CD4-positive, alpha-beta T cell treated with Interleukin-1 beta for 1 hour (primary cell): ENCODE results near the gene ADGRD1.
"Not testable (repeated sequence)": the region's sequence is repeated elsewhere in the genome, so short reads cannot be mapped to it uniquely, and the experiment has no call there.

Experiments
- DNase-seq, 2 donors: peaks; one replicate each; pipeline ENCODE4 v3.0.0-alpha.2; 2020 to 2022

The ADGRD1 gene

DNA sequence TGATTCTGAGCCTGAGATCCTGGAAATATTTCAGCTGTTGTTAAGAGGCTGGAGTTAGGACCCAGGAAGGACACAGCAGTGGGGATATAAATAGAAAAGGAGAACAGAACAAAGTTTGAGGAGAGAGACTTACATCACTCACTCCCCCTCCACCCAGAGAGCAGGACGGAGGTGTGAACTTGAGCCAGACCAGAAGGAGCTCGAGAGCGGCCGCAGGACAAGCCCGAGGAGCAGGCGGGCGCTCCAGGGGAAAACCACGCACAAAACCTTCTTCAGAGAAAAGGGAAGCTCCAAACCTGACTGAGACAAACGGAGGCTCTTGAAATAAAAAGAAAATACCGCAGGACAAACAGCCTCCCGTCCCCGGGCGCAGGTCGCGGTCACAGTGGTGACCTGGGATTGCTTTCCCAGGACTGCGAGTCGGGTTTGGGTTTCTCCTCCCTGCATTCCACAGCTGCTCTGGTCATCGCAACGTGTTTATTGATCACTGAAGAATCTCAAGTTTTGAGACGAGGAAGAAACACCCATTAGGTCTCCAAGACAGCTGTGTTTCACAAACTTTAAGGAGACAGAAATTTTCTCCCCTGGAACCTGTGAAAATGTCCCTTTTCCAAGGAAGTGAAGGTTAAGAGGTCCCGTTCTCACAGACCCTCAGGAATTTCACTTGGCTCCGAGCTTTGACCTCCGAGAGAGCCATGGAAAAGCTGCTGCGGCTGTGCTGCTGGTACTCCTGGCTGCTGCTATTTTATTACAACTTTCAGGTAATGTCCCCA lies at the start of gene ADGRD1:
ADGRD1 (plus strand) TSS at position 137 of the 773 bp plus-strand sequence; CDS start at position 696, 559 bp downstream.
- peak in 1 of 2 donors; percentile 34 for DNase-seq

DNA sequence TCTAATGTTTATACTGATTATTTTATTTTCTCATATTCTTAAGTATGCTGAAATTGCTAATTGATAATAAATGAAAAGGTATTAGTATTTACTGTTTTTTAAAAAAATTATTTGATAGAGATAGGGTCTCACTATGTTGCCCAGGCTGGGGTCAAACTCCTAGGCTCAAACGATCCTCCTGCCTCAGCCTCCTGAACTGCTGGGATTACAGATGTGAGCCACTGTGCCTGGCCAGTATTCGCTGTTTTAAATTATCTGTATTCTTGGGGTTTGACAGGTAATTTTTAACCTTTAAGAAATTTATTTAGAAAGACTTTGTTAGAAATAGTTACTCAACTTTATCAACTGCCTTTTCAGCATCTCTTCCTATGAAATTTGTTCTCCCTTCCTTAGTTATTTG lies 49.6 kb upstream of the ADGRD1 start:
- no peak for DNase-seq

DNA sequence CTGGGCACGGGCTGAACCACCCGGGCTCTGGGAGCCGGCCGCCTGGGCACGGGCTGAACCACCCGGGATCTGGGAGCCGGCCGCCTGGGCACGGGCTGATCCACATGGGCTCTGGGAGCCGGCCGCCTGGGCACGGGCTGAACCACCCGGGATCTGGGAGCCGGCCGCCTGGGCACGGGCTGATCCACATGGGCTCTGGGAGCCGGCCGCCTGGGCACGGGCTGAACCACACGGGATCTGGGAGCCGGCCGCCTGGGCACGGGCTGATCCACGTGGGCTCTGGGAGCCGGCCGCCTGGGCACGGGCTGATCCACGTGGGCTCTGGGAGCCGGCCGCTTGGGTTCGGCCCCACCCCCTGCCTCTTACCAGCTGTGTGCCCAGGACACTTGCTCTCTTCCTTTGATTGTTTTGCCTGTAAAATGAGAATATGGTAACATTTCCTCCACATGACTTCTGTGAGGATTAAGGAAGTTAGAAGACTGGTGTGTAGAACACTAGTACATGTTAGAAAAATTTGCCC lies 48.7 kb upstream of the ADGRD1 start:
- not testable (repeated sequence) for DNase-seq

DNA sequence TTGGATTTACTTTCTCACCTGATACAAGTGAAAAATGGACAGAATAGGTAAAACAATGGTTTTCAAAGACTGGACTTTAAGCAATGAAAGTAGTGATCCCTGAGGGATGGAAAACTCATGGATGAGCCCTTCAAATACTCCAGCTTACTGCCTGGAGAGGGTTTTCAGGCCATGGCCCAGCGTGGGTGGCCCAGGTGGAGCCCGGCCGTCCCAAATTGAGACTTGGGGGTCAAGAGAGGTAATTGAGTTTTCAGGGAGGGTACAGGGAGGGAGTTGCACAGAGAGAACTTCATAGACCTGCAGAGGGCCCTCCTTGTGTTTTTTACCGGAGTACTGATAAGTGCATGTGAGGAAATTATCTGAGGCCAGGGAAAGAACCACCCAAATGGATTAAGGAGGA lies 44.6 kb upstream of the ADGRD1 start:
- no peak for DNase-seq

DNA sequence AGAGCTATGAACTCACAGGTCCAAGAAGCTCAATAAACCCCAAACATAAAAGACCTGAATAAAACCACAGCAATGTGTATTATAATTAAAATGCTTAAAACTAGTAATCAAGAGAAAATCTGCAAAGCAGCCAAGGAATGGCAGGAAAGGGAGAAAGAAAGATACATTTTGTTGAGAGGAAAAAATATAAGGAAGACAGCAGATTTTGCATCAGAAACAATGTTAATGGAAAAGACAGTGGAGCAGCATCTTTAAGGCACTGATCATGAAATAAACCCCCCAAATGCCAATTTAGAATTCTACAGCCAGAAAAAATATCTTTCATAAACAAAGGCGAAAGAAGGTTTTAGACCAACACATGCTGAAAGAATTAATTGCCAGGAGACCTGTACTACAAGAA lies 42.5 kb upstream of the ADGRD1 start:
- DNase-seq = no peak

DNA sequence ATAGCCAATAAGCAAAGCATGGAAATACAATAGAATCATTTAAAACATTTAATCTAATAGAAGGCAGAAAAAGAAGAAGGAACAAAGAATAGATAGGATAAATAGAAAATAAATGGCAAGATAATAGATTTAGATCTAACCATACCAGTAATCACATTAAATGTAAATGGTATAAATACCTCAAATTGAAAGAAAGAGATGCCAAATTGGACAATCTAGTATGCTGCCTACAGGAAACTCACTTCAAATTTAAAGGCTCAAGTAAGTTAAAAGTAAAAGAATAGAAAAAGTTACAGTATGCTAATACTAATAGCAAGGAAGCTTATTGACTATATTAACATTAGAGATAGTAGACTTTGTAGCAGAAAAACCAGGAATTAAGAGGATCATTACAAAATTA lies 41.8 kb upstream of the ADGRD1 start:
- DNase-seq = no peak

DNA sequence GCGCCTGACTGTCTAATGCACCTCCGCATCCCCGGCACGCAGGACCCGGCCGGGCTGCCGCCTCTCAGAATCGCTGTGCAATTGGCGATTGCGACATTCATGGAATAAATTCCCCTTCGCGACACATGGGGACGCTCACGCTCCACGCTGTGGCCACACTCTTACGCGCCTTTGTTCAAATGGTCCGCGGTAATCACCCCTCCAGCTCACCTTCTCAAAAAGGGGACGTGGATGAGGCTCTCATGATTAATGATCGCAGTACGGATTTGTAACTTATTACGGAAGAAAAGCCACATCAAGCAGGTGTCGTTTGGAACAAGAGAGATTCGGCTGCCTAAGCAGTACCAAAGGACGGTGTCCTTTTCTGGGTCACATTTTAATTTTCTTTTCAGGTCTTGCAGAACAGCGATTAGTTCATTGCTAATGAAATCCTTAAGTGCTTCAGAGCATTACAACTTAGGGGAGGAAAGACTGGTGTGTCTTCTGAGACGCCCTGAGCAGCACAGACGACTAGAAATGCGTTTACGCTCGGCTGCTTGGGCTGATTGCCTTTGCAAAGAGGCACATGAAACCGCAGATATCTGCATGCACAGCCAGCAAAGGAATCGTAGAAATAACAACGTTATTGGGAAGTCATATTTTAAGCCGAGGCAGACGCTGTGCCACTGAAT lies 37.3 kb upstream of the ADGRD1 start:
- DNase-seq = peak; percentile 4 to 44

DNA sequence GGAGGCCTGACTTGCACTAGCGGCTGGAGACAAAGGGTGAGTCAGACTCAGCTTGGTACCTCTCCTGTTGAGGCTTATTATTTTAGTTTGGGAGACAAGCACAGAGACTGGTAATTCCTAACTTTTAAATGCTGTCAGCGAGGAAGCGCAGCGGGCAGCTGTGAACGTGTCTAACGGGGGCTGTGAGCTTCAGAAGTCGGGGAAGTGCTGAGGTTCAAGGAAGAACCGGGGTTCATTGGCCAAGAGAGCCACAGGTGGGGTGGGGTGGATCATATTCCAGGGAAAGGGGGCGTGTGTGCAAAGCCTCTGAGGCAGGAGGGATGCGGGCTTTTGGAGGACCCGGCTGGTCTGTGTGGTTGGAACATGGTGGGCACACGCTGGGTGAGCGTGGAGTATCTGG lies 36.1 kb upstream of the ADGRD1 start:
- no peak for DNase-seq

DNA sequence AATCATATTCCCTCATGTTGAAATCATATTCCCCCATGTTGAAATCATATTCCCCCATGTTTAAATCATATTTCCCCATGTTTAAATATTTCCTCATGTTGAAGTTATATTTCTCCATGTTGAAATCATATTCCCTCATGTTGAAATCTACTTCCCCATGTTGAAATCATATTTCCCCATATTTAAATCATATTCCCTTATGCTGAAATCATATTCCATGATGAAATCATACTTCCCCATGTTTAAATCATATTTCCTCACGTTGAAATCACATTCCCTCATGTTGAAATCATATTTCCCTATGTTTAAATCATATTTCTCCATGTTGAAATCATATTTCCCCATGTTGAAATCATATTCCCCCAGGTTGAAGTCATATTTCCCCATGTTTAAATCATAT lies 34.6 kb upstream of the ADGRD1 start:
- DNase-seq = no peak

DNA sequence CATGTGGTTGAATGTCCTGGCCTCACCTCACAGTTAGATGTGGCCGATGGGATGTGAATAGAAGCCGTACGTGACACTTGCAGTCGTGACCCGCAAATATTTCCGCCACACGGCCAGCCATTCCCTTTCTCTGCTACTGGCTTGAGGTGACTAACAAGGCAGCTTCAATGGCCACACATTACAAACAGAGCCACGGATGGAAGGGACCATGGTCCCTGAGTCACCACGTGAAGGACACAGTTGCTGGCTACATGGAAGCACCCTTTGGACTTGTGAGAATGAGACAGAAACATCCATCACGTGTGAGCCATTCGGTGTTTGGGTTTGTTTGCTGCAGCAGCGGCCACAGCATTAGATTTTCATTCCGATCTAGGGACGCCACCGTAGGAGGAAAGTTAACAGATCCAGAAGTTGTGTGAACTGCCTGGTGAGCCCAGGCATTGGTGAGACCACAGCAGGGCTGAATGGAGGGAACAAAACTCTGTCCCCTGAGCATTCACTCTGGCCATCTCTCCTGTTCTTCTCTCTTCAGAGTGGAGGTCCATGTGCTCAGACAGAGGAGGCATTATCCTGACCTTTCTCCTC lies 33.5 kb upstream of the ADGRD1 start:
- DNase-seq = no peak

DNA sequence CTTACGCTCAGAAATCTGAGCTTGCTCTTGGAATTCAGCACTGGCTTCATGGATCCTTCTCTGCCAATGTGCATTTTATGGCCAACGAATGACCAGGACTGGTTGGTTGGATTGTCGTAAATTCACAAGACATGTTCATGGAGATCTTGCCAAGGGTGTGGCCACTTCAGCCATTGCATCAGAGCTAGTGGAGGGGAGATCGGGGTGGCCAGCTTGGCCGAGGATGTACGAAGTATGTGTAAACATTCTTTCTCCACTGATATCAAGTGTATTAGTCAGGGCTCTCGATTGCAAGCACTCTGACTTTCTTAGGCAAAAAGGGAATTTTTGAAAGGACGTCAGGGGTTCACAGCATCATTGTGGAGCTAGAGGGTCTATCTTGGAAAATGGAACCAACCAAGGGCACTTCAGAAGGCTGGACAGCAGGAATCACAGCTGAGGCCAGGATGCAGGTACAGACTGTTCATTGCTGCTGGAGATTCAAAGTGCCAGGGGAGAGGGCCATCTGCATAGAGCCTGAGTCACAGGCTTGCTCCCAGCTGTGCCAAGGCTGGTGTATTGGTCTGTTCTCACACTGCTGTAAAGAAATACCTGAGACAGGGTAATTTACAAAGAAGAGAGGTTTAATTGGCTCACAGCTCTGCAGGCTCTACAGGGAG lies 32.9 kb upstream of the ADGRD1 start:
- no peak for DNase-seq

DNA sequence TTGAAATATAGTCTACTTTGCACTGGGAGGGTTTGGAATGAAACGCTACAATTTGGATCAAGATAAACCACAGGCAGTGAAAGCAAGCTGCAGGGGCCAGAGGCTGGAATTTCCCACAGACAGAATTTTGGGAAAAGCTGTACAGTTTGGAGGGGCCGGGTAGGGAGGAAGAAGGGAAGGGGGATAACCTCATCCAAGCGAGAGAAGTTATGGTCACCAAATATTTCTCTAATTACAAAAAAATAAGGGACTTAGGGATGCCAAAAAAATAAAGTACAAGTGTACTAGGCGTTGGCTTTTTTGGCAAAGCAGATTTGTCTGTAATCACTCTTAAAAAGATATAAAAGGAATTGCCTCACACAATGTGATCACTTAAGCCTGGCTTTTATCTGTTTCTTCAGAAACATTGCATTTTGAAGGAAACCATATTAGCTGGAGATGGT lies 31.2 kb upstream of the ADGRD1 start:
- DNase-seq = no peak

DNA sequence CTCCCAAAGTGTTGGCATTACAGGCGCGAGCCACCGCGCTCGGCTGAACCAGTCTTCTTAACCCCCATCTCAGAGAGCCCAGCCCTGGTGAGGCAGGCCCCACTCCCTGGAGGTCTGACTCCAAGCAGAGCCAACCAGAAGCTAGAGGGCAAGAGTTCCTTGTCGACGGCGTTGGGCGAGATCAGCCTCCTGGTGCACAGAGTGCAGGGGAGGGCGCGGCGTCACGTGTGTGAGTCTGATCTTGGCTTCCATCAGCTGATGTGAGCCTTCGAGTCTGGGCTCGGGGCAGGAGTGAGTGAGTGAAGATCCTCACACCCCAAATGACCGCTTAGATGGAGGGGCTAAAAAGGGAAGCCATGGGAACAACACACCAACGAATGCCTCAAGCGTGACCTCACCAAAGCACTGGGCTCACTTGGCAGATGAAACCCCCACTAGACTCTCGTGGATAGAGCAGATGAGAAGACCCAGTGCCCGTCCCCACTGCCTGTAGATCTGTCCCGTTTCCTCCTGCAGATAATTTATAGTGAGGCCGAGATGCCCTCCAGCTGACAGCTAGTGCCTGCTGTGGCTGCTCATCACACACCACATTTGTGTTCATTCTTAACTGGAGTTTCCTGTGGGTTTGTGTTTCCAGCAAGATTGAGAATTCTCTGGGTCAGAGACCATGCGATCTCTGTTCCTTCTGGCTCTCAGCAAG lies 28.6 kb upstream of the ADGRD1 start:
- DNase-seq = no peak

DNA sequence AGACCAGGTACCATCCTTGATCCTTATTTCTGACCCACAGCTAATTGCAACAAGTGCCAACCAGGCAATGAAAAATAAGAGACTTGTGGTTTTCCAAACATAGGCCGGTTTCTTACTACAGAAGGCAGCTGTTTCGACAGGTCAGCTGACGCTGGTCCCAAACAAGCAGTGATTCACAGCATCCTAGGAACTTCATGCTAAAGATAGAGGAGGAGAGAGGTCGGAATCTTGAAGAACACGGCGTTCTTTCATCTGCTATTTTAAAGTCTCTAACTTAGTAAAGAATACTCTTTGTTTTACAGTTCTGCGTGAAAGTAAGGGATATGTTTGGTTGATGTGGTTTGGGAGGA lies 28.1 kb upstream of the ADGRD1 start:
- no peak for DNase-seq

DNA sequence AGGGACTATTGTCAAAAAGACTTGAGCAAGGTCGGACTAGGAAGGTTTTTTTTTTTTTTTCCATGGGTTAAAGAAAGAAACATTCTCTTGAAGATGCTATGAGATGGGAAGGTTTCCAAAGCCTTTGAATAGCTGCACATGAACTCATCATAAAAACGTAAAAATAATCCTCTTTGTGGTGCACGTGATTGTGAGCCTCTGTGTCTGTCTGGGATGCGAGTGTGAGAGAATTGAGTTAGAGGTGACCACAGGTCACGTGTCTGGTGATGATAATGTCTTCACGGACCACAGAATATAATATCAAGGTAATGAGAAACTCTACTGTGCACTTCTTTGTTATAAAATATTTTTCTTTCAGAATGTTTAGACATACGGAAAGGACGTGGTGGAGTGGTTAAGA lies 24.3 kb upstream of the ADGRD1 start:
- DNase-seq = no peak

DNA sequence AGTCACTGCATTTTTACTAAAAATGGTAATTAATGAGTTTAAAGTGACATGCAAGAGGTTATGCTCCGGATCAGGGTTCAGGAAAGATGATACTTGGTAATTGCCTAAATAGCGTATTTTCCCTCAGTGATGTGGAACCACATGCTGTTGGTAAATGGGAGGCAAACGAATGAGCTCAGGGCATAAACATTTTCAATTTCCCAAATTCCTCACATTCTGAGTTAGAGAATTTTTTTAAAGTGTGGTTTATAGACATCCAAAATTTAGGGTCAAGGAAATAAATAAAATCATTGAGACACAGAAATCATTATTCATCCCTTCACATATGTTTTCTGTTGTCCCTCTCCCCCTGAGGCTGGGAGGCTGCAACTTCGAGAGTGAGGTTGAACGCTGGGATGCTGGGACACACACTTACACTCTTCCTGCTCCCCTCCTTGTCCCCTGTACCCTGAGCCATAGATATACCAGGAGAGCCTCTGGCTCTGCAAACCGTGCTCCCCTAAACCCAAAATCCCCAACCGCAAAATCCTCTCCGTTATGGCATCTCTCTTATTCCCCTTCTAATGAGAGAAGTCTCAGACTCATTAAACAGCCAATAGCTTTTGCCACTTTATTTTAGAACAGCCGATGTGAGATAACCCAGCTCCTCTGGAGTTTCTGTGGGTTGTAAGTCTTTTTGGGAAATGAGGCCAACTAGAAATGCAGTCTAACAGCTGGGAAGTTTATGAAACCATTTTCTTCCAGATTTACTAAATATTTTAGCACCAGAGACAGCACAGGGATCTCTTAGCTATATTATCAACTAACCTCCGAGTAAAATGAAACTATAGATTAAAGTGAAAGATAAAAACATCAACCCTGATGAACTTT lies 21.4 kb upstream of the ADGRD1 start:
- DNase-seq = no peak

DNA sequence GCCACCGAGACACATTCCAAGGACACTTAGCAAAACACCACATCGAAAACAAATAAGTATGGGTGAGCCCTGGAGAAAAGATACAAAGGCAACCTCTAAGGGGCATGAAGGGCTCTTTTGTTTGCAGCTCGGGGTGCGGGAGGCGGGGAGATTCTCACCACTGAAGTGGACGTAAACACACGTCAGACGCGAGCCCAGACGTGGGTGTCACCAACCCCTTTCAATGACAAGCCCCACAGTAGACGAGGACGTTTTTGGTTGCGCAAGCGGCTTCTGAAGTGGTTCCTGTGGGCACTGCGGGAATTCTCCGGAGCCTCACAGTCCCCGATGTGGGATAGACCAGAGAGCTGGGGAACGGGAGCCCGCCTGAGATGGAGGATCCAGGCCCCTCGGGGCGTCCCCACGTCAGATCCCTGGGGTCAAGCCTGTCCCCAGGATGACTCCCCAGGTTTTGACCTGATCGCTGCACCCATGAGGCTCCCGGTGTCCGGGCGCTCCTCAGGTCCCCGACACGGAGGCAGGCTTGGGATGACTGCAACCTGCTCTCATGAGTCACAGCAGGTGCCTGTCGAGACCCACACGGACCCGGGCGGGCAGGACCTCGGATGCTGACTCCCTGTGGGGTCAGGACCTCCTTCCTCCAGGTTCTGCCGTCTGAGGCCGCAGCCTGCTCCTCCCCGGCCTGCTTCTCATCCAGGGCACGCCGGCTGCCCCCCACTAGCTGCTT lies 20.3 kb upstream of the ADGRD1 start:
- no peak for DNase-seq

DNA sequence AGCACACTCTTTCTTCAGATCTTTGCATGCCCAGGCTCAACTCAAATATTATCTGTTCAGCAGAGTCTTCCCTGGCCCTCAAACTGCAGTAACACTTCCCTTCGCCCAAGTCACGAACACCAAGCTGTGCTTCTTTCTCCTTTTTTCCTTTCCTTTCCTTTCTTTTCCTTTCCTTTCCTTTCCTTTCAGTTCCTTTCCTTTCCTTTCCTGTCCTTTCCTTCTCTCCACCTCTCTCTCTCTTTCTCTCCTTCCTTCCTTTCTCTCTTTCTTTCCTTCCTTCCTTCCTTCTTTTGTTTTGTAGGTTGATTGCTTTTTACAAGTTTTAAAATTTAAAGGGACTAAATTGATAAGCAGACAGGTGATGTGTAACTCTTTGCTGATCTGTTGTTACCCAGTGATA lies 19.0 kb upstream of the ADGRD1 start:
- DNase-seq = no peak

DNA sequence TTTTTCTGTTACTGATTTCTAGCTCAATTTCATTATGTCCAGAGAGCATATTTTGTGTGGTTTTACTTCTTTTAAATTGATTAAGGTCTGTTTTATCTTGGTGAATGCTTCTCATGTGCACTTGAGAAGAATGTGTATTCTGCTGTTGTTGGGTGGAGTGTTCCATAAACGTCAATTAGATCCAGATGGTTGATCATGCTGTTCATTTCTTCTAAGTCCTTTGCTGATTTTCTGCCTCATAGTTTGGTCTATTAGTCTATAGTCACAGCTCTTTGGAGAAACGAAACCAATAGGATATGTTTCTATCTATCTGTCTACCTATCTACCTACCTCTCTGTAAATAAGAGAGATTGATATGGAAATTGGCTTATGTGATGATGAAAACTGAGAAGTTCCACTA lies 17.1 kb upstream of the ADGRD1 start:
- no peak for DNase-seq

DNA sequence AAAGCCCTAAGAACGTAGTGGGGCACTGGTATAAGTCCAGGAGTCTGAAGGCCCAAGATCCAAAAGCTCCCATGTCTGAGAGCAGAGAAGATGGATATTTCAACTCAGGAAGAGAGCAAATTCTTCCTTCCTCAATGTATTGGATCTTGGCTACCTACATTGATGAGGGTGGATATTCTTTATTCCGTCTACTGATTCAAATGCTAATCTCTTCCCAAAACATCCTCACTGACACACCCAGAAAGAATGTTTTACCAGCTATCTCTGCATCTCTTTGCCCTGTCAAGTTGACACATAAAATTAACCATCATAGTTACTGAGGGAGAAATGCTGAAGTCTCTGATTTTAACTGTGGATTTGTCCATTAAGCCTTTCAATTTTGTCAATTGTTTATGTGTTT lies 16.6 kb upstream of the ADGRD1 start:
- DNase-seq = no peak

DNA sequence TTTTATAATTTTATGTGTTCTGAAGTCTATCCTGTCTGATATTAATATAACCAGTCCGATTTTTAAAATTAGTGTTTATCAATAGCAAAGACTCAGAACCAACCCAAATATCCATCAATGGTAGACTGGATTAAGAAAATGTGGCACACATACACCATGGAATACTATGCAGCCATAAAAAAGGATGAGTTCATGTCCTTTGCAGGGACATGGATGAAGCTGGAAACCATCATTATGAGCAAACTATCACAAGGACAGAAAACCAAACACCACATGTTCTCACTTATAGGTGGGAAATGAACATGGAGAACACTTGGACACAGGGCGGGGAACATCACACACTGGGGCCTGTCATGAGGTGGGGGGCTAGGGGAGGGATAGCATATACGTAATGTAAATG lies 16.2 kb upstream of the ADGRD1 start:
- not testable (repeated sequence) for DNase-seq
